HEK293T (cell line): Measurements from ENCODE around the gene CASP6.

ENCODE experiments used
- CTCF ChIA-PET: fragments of 350-600 bp; formaldehyde crosslinking; extraction: SDS; loops from one replicate; lab custom pipeline; 2021; ENCODE audit warnings: antibody characterized with exemption, inconsistent platforms; lab: Yijun Ruan, JAX
- POLR2A ChIA-PET: fragments of 350-600 bp; formaldehyde crosslinking; extraction: SDS; loops from one replicate; lab custom pipeline; 2020; ENCODE audit warnings: antibody characterized with exemption, inconsistent platforms; lab: Yijun Ruan, JAX
- DNase-seq: peaks from one replicate; pipeline ENCODE4 v3.0.0; 2012; ENCODE audit warnings: mixed read lengths; ENCODE audit errors: extremely low spot score
- ARNT ChIP-seq: fragments of 450-650 bp; IDR thresholded peaks from 2 replicates; pipeline ENCODE4 v1.6.1; 2017; ENCODE audit warnings: mild to moderate bottlenecking
- BHLHE40 ChIP-seq: fragments of 450-650 bp; IDR thresholded peaks from 2 replicates; pipeline ENCODE4 v1.6.1; 2016; ENCODE audit warnings: mild to moderate bottlenecking, moderate library complexity, borderline replicate concordance
- CTBP1 ChIP-seq: fragments of 450-650 bp; IDR thresholded peaks from 2 replicates; pipeline ENCODE4 v1.6.1; 2016; ENCODE audit warnings: borderline replicate concordance
- ELF4 ChIP-seq: fragments of 450-650 bp; IDR thresholded peaks from 2 replicates; pipeline ENCODE4 v1.6.1; 2017; ENCODE audit warnings: antibody characterized with exemption
- FOXA1 ChIP-seq: fragments of 450-650 bp; IDR thresholded peaks from 2 replicates; pipeline ENCODE4 v1.6.1; 2016; ENCODE audit warnings: mild to moderate bottlenecking
- FOXK2 ChIP-seq: fragments of 450-650 bp; IDR thresholded peaks from 2 replicates; pipeline ENCODE4 v1.6.1; 2016; ENCODE audit warnings: mild to moderate bottlenecking
- FOXM1 ChIP-seq: fragments of 450-650 bp; IDR thresholded peaks from 2 replicates; pipeline ENCODE4 v1.6.1; 2017; ENCODE audit warnings: mild to moderate bottlenecking, borderline replicate concordance
- HDGF ChIP-seq: fragments of 450-650 bp; IDR thresholded peaks from 2 replicates; pipeline ENCODE4 v1.6.1; 2017; ENCODE audit warnings: antibody characterized with exemption, borderline replicate concordance
- L3MBTL2 ChIP-seq: fragments of 450-650 bp; conservative IDR thresholded peaks from 2 replicates; pipeline ENCODE4 v1.6.1; 2016; ENCODE audit warnings: mild to moderate bottlenecking
- LEF1 ChIP-seq: fragments of 450-650 bp; IDR thresholded peaks from 2 replicates; pipeline ENCODE4 v1.6.1; 2017; ENCODE audit warnings: mild to moderate bottlenecking, borderline replicate concordance
- NFRKB ChIP-seq: fragments of 450-650 bp; IDR thresholded peaks from 2 replicates; pipeline ENCODE4 v1.6.1; 2016; ENCODE audit warnings: mild to moderate bottlenecking, moderate library complexity
- SP1 ChIP-seq: fragments of 450-650 bp; IDR thresholded peaks from 2 replicates; pipeline ENCODE4 v1.6.1; 2017
- SUZ12 ChIP-seq: fragments of 450-650 bp; IDR thresholded peaks from 2 replicates; pipeline ENCODE4 v1.6.1; 2016; ENCODE audit warnings: mild to moderate bottlenecking
- TARDBP ChIP-seq: fragments of 450-650 bp; IDR thresholded peaks from 2 replicates; pipeline ENCODE4 v1.6.1; 2016
- ZNF384 ChIP-seq: fragments of 450-650 bp; IDR thresholded peaks from 2 replicates; pipeline ENCODE4 v1.6.1; 2016
- TF ChIP-seq, protein P1 (sequence below): fragments of 450-650 bp; IDR thresholded peaks from 2 replicates; pipeline ENCODE4 v1.6.1; 2016

CASP6 gene

GRCh38 chr4:109708435-109708834 is 5.2 kb upstream of the CASP6 start:
- POLR2A ChIA-PET: no interaction called here
- no peak for DNase-seq
- TF ChIP-seq NFRKB: no peak
- no peak for TF ChIP-seq SUZ12
- TF ChIP-seq SP1: no peak
- TF ChIP-seq ZNF384: no peak
- TF ChIP-seq LEF1: no peak
- TF ChIP-seq FOXM1: no peak
- TF ChIP-seq L3MBTL2: no peak
- TF ChIP-seq, protein P1, sequence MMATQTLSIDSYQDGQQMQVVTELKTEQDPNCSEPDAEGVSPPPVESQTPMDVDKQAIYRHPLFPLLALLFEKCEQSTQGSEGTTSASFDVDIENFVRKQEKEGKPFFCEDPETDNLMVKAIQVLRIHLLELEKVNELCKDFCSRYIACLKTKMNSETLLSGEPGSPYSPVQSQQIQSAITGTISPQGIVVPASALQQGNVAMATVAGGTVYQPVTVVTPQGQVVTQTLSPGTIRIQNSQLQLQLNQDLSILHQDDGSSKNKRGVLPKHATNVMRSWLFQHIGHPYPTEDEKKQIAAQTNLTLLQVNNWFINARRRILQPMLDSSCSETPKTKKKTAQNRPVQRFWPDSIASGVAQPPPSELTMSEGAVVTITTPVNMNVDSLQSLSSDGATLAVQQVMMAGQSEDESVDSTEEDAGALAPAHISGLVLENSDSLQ: no peak
- no peak for TF ChIP-seq CTBP1
- no peak for TF ChIP-seq FOXA1
- no peak for TF ChIP-seq ELF4
- TF ChIP-seq TARDBP: no peak
- no peak for TF ChIP-seq BHLHE40
- TF ChIP-seq FOXK2: no peak
- no peak for TF ChIP-seq ARNT
- TF ChIP-seq HDGF: no peak
- CTCF ChIA-PET: interaction anchor here (0.6 kb wide), 1 partner anchor 89 kb away, joined by 3 read pairs; no protein-coding TSS in a partner anchor

GRCh38 chr4:109703664-109704361 is 568 bp upstream of the CASP6 start:
- CTCF ChIA-PET: interaction anchor here (0.6 to 1.8 kb wide), 2 partner anchors 98 to 943 kb away, joined by 3 to 5 read pairs; partner anchors contain the start of gene CFI
- POLR2A ChIA-PET: interaction anchor here (1.0 to 1.2 kb wide), 2 partner anchors 27 to 100 kb away, joined by 4 to 6 read pairs; partner anchors contain the start of gene PLA2G12A
- TF ChIP-seq NFRKB (no peak), TARDBP (no peak), L3MBTL2 (no peak), ZNF384 (no peak), ELF4 (no peak), BHLHE40 (no peak), FOXK2 (no peak), FOXA1 (no peak), HDGF (no peak), LEF1 (no peak)
- no peak for DNase-seq

DNA sequence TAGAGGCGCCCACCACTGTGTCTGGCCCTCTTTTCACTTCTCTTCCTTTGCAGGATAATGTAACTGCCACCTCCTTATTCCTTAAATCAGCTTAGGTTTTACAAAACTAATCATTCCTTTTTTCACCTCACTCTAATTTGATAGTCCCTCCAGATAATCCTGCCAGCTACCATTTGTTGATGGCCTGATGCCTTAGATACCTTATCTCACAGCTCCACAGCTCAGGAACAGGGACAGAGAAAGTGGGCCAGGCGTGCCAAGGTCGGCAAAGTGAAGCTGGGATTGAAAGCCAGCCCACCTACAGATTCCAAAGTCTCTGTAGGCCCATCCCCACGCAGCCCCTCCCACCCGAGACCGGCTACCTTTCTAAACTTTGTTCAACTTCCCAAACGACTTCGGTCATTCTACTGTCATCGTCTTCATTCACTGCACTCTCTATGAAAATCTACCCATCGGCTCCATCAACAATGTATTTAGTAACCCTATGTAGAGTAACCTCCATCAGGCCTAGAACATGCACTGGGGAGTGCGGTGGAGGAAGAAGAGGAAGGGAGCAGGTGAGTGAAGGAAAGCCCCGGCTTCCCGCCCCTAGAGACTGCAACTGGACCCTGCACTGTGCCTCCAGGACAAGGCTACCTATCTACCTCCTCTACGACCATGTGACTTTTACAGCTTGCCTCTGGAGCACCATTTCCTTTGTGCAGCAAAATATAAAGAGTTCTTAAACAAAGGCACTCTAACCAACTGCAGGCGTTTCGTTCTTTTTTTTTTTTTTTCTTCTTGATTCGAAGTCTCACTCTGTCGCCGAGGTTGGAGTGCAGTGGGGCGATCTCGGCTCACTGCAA is 1.5 kb downstream of the CASP6 start:
- ChIA-PET CTCF (interaction anchor here (0.5 kb wide), 1 partner anchor 178 kb away, joined by 3 read pairs; no protein-coding TSS in a partner anchor), POLR2A (interaction anchor here (1.5 kb wide), 1 partner anchor 121 kb away, joined by 3 read pairs; no protein-coding TSS in a partner anchor)
- peak; percentile 11 for DNase-seq
- TF ChIP-seq LEF1 (no peak), L3MBTL2 (peak; percentile 22; the same call in 1 of the 2 replicates), ZNF384 (no peak), SP1 (no peak)

DNA sequence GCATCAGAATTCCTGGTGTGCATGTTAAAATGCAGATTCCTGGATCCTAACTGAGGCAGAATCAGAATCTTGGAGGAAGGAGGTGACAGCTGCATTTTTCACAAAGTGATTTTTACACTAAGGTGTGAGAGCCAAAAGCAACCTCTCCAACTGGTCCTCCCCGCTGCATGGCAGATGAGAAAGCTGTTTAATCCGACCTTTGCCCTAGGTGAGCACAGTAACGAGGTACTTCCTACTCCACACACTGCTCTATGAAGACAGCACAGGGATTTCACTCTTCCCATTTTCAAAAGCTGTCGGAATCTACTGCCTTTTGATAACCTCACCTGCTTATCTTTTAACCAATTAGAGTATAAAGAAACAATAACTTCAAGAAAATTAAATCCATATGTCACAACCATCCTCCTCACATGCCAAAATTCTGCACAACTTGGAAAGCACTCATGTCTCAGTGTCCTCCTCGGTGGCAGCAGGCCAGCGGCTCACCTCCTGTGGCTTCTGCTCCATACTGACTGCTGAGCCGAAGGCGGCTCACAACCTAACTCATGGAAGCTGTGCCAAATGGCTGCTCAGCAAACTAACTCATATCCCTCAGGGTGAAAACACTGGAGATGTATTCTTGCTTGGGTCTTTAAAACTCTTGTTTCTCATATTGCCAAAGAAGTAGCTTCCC is 3.6 kb downstream of the CASP6 start:
- ChIA-PET POLR2A (no interaction called here), CTCF (no interaction called here)
- no peak for DNase-seq
- TF ChIP-seq ZNF384: no peak
- no peak for TF ChIP-seq NFRKB
- no peak for TF ChIP-seq SP1
- TF ChIP-seq ARNT: no peak
- no peak for TF ChIP-seq ELF4
- no peak for TF ChIP-seq LEF1
- no peak for TF ChIP-seq SUZ12
- TF ChIP-seq, protein P1: no peak

DNA sequence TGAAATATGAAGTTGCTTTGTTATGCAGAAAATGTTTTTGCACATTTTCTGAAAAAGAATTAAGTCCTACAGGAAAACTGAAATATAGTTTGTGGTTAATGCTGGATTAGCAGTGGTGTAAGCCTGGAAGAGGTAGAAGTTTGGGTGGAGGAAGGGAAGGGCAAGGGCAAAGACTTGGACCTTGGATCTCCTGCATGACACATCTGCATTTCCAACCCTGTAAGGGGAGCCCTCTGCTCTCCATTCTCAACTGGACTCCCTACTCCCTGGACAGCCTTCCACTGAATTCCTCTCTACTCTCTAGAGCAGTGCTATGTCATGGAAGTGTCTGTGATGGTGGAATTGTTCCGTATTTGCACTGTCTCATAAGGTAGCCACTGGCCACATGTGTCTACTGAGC is 4.6 kb downstream of the CASP6 start:
- no peak for DNase-seq
- CTCF ChIA-PET: no interaction called here
- POLR2A ChIA-PET: no interaction called here
- TF ChIP-seq L3MBTL2 (no peak), BHLHE40 (no peak), LEF1 (no peak)

DNA sequence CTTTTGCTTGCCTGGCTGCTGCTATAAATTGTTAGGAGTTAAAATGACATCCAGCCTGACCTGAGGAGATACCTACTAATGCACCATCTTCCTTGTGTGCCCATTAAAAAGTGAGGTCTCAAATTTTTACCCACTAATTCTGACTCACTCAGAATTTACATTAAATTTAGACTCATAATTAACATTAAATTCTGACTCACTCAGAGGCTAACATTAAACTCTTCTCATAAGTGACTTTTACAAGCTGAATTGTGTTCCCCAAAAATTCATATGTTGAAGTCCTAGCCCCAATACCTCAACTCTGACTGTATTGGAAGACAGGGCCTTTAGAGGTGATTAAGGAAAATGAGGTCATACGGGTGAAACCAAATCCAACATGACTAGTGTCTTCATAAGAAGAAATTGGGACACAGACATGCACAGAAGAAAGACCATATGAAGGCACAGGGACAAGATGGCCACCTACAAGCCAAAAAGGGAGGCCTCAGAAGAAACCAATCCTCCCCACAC is 11.8 kb downstream of the CASP6 start:
- DNase-seq: no peak
- TF ChIP-seq FOXK2: no peak
- TF ChIP-seq ARNT: no peak
- TF ChIP-seq FOXA1: no peak
- no peak for TF ChIP-seq CTBP1
- TF ChIP-seq LEF1: no peak
- no peak for TF ChIP-seq FOXM1
- no peak for TF ChIP-seq NFRKB
- TF ChIP-seq HDGF: no peak
- TF ChIP-seq ELF4: no peak
- TF ChIP-seq TARDBP: no peak
- TF ChIP-seq L3MBTL2: no peak
- TF ChIP-seq, protein P1: no peak
- TF ChIP-seq SUZ12: no peak
- no peak for TF ChIP-seq ZNF384
- no peak for TF ChIP-seq SP1
- TF ChIP-seq BHLHE40: no peak
- CTCF ChIA-PET: no interaction called here
- POLR2A ChIA-PET: no interaction called here
